Body of pancreas (tissue), 4 donors: ENCODE data around the gene G3BP2.
"Not testable (repeated sequence)": the region's sequence is repeated elsewhere in the genome, so short reads cannot be mapped to it uniquely, and the experiment has no call there.

Experiments used
- POLR2A ChIP-seq, 3 donors: fragments of 450-650 bp; IDR thresholded peaks; one replicate each; pipeline ENCODE4 v1.6.1; 2016; ENCODE audit warnings: antibody characterized with exemption in 3 of 3, mild to moderate bottlenecking in 2 of 3
- TF ChIP-seq, protein P1 (sequence below), 7 experiments: fragments of 450-650 bp in 4 of 7; fragments of 200-600 bp in 3 of 7; sonication (generic) in 3 of 7; IDR thresholded peaks; one replicate each; pipeline ENCODE4 v1.5.1; 2016 to 2019; ENCODE audit warnings: antibody characterized with exemption in 7 of 7

DNA sequence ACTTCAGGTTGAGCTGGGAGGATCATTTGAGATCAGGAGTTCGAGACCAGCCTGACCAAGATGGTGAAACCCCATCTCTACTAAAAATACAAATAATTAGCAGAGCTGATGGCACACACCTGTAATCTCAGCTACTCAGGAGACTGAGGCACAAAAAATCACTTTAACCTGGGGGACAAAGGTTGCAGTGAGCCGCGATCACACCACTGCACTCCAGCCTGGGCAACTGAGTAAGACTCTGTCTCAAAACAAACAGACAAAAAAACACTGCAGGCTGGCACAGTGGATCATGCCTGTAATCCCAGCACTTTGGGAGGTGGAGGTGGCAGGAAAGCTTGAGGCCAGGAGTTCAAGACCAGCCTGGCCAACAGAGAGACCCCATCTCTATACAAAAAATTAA is 8.6 kb downstream of the G3BP2 start:
- TF ChIP-seq POLR2A (IDR thresholded peaks at IDR 0.05): not testable (repeated sequence)
- TF ChIP-seq, protein P1, sequence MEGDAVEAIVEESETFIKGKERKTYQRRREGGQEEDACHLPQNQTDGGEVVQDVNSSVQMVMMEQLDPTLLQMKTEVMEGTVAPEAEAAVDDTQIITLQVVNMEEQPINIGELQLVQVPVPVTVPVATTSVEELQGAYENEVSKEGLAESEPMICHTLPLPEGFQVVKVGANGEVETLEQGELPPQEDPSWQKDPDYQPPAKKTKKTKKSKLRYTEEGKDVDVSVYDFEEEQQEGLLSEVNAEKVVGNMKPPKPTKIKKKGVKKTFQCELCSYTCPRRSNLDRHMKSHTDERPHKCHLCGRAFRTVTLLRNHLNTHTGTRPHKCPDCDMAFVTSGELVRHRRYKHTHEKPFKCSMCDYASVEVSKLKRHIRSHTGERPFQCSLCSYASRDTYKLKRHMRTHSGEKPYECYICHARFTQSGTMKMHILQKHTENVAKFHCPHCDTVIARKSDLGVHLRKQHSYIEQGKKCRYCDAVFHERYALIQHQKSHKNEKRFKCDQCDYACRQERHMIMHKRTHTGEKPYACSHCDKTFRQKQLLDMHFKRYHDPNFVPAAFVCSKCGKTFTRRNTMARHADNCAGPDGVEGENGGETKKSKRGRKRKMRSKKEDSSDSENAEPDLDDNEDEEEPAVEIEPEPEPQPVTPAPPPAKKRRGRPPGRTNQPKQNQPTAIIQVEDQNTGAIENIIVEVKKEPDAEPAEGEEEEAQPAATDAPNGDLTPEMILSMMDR (IDR thresholded peaks at IDR 0.05): not testable (repeated sequence)
